Ishikawa (cell line): Measurements from ENCODE around the gene DNAJB1.

Source experiments
- EGR1 ChIP-seq: IDR thresholded peaks from 2 replicates; pipeline ENCODE4 v1.6.1; 2012
- EP300 ChIP-seq: IDR thresholded peaks from 2 replicates; pipeline ENCODE4 v1.6.1; 2012; ENCODE audit warnings: borderline replicate concordance
- FOXM1 ChIP-seq: IDR thresholded peaks from 2 replicates; pipeline ENCODE4 v1.6.1; 2012; ENCODE audit warnings: low read depth, borderline replicate concordance
- NFIC ChIP-seq: IDR thresholded peaks from 2 replicates; pipeline ENCODE4 v1.6.1; 2012
- RAD21 ChIP-seq: IDR thresholded peaks from 2 replicates; pipeline ENCODE4 v1.6.1; 2012; ENCODE audit warnings: low read depth
- TAF1 ChIP-seq: IDR thresholded peaks from 2 replicates; pipeline ENCODE4 v1.6.1; 2012; ENCODE audit warnings: low read depth, mild to moderate bottlenecking
- TCF12 ChIP-seq: IDR thresholded peaks from 2 replicates; pipeline ENCODE4 v1.6.1; 2012; ENCODE audit warnings: low read depth
- TEAD4 ChIP-seq: IDR thresholded peaks from 2 replicates; pipeline ENCODE4 v1.6.1; 2012
- USF1 ChIP-seq: IDR thresholded peaks from 2 replicates; pipeline ENCODE4 v1.6.1; 2012
- TF ChIP-seq, protein P1 (sequence below): IDR thresholded peaks from 2 replicates; pipeline ENCODE4 v1.6.1; 2012; ENCODE audit warnings: low read depth, mild to moderate bottlenecking

DNA sequence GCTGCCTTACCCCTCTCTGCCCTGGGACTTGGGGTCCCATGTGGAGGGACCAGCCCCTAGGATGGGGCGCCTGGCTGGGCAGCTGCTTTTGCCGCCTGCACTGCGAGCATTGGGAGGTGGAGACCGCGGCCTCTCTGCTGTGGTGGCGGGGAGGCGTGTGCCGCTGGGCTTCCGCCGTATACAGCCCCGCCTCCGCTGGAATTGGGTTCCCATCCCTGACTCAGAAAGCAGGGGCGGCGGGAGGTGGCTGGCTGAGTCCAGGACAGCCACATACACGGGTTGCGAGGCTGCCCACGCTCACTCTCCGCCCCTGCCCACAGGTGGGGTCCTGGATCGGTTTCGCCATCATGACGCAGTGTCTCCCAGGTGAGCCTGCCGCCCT is 47.1 kb upstream of the DNAJB1 start:
- TF ChIP-seq EGR1: no peak
- TF ChIP-seq RAD21: no peak
- TF ChIP-seq FOXM1: no peak
- no peak for TF ChIP-seq EP300
- TF ChIP-seq TAF1: no peak
- TF ChIP-seq TEAD4: no peak
- no peak for TF ChIP-seq TCF12
- no peak for TF ChIP-seq NFIC
- TF ChIP-seq, protein P1, sequence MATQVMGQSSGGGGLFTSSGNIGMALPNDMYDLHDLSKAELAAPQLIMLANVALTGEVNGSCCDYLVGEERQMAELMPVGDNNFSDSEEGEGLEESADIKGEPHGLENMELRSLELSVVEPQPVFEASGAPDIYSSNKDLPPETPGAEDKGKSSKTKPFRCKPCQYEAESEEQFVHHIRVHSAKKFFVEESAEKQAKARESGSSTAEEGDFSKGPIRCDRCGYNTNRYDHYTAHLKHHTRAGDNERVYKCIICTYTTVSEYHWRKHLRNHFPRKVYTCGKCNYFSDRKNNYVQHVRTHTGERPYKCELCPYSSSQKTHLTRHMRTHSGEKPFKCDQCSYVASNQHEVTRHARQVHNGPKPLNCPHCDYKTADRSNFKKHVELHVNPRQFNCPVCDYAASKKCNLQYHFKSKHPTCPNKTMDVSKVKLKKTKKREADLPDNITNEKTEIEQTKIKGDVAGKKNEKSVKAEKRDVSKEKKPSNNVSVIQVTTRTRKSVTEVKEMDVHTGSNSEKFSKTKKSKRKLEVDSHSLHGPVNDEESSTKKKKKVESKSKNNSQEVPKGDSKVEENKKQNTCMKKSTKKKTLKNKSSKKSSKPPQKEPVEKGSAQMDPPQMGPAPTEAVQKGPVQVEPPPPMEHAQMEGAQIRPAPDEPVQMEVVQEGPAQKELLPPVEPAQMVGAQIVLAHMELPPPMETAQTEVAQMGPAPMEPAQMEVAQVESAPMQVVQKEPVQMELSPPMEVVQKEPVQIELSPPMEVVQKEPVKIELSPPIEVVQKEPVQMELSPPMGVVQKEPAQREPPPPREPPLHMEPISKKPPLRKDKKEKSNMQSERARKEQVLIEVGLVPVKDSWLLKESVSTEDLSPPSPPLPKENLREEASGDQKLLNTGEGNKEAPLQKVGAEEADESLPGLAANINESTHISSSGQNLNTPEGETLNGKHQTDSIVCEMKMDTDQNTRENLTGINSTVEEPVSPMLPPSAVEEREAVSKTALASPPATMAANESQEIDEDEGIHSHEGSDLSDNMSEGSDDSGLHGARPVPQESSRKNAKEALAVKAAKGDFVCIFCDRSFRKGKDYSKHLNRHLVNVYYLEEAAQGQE: no peak
- TF ChIP-seq USF1: no peak
